ENCODE measurements around the gene LRRC32.

Gene LRRC32

DNA sequence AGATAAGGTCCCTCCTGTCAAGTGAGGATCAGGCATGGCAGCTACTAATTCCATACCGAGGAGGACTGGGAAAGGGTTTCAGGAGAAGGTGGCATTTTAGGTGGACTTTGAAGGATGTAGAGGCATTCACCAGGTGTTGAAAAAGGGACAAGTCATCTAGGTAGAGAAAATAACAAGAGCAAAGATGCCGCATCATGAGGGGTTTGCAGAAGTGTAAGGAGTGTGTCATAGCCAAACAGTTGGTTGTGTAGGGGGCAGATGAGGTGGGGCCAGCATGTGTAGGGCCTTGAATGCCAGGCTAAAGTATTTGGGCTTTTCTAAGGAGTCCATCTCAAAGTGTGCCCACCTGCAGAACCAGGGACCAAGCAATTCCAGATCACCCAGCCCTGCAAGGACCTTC lies 11.6 kb upstream of the LRRC32 start:
- no peak for DNase-seq (ENCODE audit: low read depth in 2 of 2)

DNA sequence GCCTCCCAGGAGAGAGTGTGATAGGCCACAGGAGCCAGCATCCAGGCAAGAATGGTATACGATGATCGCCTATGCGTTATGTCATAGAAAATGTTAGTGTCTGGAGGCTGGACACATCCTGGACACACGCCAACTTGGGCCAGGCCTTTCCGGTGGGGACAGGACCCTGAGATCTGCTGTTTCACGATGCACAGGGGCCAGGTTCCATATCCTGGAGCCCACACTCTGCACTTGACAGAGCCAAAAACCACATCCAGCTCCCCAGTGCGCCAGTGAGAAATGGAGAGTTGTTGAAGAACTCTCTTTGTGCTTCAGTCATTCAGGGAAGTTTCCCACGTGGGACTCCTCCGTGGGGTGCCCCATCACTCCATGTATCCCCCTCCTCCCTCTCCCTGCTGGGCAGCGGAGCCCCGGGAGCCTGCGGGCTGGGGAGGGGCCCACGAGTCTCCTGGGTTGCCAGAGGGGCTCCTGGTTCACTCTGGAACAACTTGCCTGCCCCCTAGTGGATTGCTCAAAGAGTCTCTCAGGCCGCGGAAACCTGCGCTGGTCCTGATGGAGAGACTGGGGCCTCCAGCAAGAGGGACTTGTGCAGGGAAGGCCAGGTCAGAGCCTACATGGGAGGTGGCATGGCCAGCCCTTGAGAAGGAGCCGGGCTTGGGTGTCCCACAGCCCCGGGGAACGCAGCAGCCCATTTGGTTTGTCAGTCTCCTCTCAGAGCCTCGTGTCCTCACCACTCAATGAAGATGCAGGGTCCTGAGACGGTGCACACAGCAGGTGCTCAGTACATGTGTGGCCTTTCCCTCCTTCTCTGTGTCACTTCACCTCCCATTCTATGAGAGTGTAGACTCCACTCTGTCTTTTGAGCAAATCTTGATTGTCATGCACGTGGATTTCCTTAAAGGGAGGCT lies 10.2 kb upstream of the LRRC32 start:
- DNase-seq (ENCODE audit: low read depth in 2 of 2) = peak in 1 of 2 donors; percentile 37

DNA sequence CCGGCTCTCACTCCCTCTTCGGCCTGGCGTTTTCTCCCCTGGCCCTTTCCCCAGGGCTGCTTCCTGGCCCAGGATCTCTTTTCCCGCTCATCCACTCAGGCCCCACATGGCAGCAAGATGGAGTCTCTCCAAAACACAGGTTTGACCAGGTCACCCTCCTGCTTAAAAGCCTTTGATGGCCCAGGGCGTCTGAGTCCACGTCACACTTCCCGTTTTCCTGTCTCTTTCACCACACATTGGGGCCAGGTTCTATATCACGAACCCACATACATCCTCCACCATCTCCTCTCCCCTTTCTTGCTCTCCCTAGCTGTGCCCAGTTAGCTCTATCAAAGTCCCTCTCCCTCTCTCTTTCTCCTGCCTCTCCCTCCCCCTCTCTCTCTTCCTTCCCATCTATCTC lies 7.8 kb upstream of the LRRC32 start:
- no peak for DNase-seq (ENCODE audit: low read depth in 2 of 2)

DNA sequence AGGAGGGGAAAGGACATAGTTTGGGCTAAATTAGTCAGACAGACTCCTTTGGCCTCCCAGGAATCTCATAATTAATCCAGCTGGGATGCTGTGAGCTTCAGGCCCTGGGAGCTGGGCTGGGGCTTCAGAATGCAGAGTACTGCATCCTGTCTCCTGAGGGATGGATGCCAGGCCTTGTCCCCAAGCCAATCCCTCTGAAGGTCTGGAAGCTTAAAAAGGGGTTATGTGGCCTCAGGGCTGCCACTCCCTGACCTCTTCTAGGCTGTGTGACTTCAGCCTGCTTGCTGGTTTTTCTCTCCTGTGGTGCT lies 6.9 kb upstream of the LRRC32 start:
- no peak for DNase-seq (ENCODE audit: low read depth in 2 of 2)

GRCh38 chr11:76676636-76677457 lies 6.3 kb upstream of the LRRC32 start:
- DNase-seq (ENCODE audit: low read depth in 2 of 2) = no peak

- DNase-seq (ENCODE audit: low read depth in 2 of 2) = no peak
Measured at GRCh38 chr11:76674517-76675400, 4.2 kb upstream of the LRRC32 start.

GRCh38 chr11:76673176-76674142 lies 2.9 kb upstream of the LRRC32 start:
- DNase-seq (ENCODE audit: low read depth in 2 of 2) = no peak

- peak in 1 of 2 donors; percentile 18 for DNase-seq (ENCODE audit: low read depth in 2 of 2)
Measured at GRCh38 chr11:76672431-76673175, 2.1 kb upstream of the LRRC32 start.

- DNase-seq (ENCODE audit: low read depth in 2 of 2) = no peak
Measured at GRCh38 chr11:76671626-76672309, 1.2 kb upstream of the LRRC32 start.

GRCh38 chr11:76671237-76671592 lies 668 bp upstream of the LRRC32 start:
- DNase-seq (ENCODE audit: low read depth in 2 of 2) = no peak

GRCh38 chr11:76669901-76670484 lies 554 bp downstream of the LRRC32 start:
- no peak for DNase-seq (ENCODE audit: low read depth in 2 of 2)

GRCh38 chr11:76668362-76669155 lies 2.0 kb downstream of the LRRC32 start:
- no peak for DNase-seq (ENCODE audit: low read depth in 2 of 2)

GRCh38 chr11:76667856-76668255 lies 2.7 kb downstream of the LRRC32 start:
- DNase-seq (ENCODE audit: low read depth in 2 of 2) = no peak

DNA sequence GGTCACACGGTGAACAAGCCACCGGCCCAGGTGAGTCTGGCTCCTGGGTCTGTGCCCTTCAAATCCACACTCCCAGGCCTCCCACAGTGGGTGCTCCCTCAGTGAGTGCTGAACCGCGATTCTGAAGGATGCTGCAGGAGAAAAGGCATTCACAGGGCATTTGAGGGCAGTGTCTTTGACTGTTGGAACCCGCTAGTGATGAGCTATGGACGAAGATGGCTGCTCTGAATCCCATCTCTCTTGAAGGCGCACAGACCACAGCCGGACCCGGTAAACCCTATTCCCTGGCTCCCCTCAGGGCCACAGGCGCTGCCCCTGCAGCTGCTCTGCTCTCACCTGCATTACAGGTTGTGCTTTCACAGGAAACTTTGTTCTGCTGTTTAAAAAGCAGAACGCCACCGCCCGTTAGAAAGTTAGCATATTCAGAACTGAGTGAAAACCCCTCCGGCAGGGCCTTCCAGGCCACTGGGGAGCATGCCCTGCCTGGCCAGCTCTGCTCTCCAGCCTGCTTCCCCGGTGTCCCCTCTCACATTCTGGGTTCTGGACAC lies 3.2 kb downstream of the LRRC32 start:
- DNase-seq (ENCODE audit: low read depth in 2 of 2) = no peak

GRCh38 chr11:76666830-76667229 lies 3.7 kb downstream of the LRRC32 start:
- no peak for DNase-seq (ENCODE audit: low read depth in 2 of 2)

- DNase-seq (ENCODE audit: low read depth in 2 of 2) = no peak
Measured at GRCh38 chr11:76666408-76666807, 4.1 kb downstream of the LRRC32 start.

GRCh38 chr11:76665921-76666351 lies 4.6 kb downstream of the LRRC32 start:
- no peak for DNase-seq (ENCODE audit: low read depth in 2 of 2)

- no peak for DNase-seq (ENCODE audit: low read depth in 2 of 2)
Measured at GRCh38 chr11:76665172-76665571, 5.4 kb downstream of the LRRC32 start.

Data from stimulated activated CD8-positive, alpha-beta memory T cell treated with anti-CD3 and anti-CD28 coated beads, Interleukin-7, amount 100 ng/mL, for 1 hour (primary cell).